UCSD-AML1 (cell line): ENCODE measurements around the gene GMEB1.
A peak's percentile ranks its signal among the peaks of the same experiment; 100 is the strongest.
"Not testable (repeated sequence)": the region's sequence is repeated elsewhere in the genome, so short reads cannot be mapped to it uniquely, and the experiment has no call there.

Experiments used
- DNase-seq: peaks from one replicate; lab custom pipeline; 2025; ENCODE audit not compliant: unreplicated experiment; lab: John Stamatoyannopoulos, UW

Gene GMEB1

DNA sequence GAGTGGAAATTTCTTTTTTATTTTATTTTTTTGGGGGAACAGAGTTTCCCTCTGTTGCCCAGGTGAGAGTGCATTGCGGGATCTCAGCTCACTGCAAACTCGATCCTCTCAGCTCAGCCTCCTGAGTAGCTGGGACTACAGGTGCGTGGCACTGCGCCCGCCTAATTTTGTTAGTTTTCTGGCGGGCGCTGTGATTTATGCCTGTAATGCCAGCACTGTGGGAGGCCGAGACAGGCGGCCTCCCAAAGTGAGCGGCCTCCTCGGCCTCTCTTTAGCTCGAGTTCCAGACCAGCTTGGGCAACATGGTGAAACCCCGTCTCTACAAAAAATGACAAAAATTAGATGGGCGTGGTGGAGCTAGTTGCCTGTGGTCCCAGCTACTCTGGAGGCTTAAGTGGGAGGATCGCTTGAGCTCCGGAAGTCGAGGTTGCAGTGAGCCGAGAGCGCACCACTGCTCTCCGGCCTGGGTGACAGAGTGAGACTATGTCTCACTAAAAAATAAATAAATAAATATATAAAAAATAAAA is 2.7 kb downstream of the GMEB1 start:
- DNase-seq = no peak

DNA sequence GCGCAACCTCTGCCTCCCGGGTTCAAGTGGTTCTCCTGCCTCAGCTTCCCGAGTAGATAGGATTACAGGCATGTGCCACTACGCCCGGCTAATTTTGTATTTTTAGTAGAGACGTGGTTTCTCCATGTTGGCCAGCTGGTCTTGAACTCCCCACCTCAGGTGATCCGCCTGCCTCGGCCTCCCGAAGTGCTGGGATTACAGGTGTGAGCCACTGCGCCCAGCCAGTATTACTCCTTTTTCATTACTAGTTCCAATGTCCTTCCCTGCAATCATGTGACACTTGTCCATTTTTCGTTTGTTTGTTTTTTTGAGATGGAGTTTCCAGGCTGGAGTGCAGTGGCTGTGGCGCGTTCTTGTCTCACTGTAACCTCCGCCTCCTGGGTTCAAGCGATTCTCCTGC is 4.4 kb downstream of the GMEB1 start:
- DNase-seq = not testable (repeated sequence)

DNA sequence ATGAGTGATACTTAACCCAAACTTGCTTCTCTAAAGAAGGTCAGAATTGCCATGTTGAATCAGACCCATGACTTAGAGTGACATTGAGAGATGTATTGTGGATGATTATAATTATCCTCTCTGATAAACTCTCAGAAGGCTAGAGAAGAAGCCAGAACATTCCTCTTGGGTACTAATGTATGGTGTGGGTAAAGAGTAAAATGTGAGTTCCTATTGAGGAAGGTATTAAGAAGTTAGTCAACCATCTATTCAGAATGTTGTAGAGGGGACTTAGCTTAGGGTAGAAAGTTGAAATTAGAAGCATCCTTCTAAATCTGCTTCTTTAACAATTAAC is 7.3 kb downstream of the GMEB1 start:
- no peak for DNase-seq

DNA sequence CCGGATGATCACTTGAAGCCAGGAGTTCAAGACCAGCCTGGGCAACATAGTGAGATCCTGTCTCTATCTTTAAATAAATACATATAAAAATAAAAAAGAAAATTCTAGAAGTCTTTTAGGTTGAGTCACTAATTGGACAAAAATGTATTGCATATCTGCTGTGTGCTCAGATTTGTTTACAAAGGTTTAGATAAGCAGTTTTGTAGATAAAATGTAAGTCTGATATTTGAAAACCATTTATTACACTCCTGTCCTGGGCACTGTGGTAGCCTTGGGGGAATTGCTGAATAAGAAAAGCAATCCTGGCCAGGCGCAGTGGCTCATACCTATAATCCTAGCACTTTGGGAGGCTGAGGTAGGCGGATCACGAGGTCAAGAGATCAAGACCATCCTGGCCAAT is 11.6 kb downstream of the GMEB1 start:
- DNase-seq = no peak

DNA sequence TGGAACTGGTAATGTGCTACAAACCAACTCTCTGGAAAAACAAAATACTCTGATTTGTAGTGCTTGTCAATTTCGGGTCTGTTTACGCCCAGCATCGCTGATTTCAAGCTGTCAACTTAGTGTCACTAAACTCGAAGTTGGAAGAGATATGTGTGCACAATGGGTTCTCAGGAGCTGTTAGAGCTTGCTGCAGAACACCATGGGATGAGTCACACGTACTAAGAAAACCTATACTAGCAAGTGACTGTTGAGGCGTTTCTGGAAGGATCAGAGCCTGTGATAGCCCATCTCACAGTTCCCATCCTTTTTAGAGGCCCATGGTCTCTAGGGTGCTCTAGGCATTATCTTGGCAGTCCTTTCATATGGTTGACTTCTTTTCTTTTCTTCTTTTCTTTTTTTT is 14.3 kb downstream of the GMEB1 start:
- DNase-seq = no peak

- no peak for DNase-seq
These were observed 16.4 kb downstream of the GMEB1 start for GRCh38 chr1:28684937-28685336.

GRCh38 chr1:28691627-28692026 is 23.0 kb downstream of the GMEB1 start:
- DNase-seq = not testable (repeated sequence)

- no peak for DNase-seq
These were observed 35.0 kb downstream of the GMEB1 start for GRCh38 chr1:28703629-28704028.

GRCh38 chr1:28716336-28716735 is 47.8 kb downstream of the GMEB1 start:
- DNase-seq = no peak

GRCh38 chr1:28718166-28718565 is 49.6 kb downstream of the GMEB1 start:
- DNase-seq = no peak

DNA sequence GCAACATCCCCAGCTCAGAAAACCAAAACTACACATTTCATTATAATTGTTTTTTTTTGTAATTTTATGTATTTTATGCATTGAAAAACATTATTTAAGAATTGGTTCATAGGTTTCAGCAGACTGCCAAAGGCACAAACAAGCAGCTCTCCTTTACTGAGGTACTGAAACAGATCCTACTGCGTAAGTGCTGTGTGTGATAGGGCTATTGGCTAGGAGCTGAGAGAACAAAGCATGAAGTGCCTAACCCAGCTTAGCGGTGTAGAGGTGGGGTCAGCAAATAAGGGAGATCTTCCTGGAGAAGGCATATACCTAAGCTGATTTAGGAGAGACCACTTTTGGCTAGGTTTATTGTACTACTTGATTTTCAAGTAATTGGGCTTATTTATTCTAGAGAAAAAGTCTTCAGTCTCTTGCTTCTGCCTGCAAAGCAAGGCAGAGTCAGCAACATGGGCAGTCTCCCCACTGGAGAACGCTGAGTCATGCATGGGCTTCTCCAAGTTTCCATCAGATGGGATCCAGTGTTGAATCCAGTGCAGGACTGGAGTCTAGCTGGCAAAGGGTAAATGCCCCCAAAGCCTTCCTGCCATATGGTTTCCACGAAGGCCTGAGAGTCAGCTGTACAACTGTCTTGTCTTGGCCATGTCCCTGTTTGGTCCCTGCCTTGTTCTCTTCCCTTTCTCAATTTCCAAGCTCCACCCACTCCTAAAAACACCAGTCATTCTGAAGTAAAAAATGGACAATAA is 50.2 kb downstream of the GMEB1 start:
- peak; percentile 22 for DNase-seq

DNA sequence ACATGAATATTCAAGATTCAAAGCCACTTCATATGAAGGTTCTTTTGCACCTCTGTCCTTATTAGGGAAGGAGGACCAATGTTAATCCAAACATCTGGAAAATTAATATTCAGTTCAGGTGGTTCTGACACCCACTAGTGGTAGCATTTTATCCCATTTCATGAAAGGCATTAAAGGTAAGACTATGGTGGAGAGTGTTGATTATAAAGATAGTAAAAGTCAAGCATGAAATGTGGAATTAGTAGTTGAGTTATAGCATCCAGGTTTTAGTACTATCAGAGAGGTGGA is 50.7 kb downstream of the GMEB1 start:
- no peak for DNase-seq

DNA sequence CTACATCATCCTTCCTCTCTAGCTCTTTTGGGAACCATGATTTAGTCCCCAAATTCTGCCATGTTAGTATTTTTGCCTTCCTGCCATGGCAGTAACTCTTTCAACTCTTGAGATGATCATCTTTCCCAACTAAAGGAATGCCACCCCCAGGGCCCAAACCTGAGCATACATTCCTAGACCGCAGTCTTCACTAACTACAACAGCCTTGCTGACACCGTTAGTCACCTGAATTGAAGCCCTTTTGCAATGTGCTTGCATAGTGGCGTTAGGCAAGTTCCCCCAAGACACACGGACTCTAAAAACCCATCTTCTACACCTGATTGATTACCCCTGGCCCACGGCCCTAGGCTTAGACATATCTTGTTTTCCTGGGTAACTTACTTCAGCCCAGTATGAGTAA is 51.8 kb downstream of the GMEB1 start:
- no peak for DNase-seq

- not testable (repeated sequence) for DNase-seq
These were observed 53.3 kb downstream of the GMEB1 start for GRCh38 chr1:28721927-28722326.

DNA sequence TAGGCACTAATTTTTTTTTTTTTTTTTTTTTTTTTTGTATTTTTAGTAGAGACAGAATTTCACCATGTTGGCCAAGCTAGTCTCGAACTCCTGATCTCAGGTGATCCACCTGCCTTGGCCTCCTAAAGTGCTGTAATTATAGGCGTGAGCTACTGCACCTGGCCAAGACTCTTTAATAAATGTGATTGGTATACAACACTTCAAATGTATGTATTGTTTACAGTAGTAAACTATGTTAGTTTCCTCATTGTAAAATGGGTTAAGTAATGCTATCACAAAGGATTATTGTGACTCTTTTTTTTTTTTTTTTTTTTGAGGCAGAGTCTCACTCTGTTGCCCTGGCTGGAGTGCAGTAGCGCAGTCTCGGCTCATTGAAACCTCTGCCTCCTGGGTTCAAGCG is 56.8 kb downstream of the GMEB1 start:
- not testable (repeated sequence) for DNase-seq

DNA sequence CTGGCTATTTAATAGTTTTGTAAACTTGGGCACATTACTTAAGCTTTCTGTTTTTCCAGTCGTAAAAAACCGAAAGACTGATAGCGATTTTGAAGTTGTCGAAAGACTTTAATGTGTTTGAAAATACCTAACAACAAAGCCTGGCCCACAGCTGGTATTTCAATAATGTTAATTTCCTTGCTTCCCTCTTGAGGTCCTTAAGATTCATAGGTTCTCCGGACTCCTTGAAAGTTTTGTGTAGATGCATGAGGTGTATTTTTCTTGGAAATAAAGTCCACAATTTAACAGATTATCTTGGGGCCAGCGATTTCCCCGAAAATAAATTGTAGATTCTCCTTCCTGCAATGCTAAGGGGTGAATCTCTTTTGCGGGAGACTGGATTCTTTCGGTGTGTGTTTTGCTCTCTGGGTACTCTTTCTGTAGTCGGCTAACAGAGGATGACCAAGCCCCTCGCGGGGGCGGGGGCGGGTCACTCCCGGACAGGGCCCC is 67.4 kb downstream of the GMEB1 start:
- no peak for DNase-seq

DNA sequence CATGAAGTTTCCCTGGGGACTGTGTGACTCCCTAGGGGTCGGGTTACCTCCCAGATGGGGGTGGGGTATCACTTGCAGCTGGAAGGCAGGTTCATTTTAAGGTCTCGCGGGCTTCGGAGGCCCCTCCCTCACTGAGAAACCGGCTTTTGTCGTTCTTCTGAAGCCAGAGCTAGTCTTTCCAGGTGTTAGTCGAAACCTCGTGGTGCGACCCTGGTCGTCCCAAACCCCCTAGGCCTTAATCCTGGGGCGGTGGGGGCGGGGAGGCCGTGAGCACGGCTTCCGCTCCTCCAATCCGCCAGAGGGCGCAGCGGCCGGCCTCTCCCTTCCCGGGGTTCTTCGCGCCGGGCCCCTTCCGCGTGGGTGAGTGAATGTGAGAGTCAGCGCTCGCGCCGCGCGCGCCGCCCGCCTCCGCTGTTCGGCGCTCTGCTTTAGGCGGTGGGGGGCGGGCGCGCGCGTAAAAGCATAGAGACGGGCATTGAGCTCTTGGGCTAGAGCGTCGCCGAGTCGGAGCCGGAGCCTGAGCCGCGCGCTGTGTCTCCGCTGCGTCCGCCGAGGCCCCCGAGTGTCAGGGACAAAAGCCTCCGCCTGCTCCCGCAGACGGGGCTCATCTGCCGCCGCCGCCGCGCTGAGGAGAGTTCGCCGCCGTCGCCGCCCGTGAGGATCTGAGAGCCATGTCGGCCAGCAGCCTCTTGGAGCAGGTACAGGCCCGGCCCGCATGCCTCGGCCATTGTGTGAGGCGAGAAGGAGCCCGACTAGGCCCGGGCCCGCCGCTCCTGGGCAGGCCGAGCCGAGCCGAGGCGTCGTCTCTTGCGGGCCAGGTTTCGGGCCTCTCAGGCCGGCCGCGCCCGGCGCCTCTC is 68.1 kb downstream of the GMEB1 start, which contains the start of gene YTHDF2:
YTHDF2 (plus strand) TSS at position 491 of the 857 bp plus-strand sequence; CDS start at position 672, 181 bp downstream.
- peak; percentile 99 for DNase-seq

- peak; percentile 59 for DNase-seq
These were observed 68.9 kb downstream of the GMEB1 start for GRCh38 chr1:28737307-28738132.

DNA sequence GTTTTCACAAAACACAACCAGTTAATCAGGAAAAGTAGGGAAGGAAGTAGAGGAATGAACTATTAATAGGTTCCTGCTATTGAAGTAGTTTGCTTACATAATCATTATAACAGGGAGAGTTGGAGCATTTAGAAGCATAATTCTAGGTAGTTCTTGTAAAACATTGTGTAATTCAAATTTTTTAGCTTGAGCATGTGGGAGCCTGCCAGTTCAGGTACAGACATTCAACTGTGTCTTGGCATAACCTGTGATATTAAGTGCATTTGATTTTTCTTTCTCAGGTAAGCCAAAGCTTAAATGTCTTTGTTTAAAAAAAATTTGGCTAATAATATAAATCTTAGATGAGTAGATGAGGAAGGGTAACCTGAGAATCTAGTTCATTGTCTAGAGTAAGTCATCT is 71.5 kb downstream of the GMEB1 start:
- DNase-seq = no peak

GRCh38 chr1:28744184-28744583 is 75.6 kb downstream of the GMEB1 start:
- DNase-seq = no peak

GRCh38 chr1:28745653-28746173 is 77.1 kb downstream of the GMEB1 start:
- no peak for DNase-seq
